Activated T-cell treated with anti-CD3 and anti-CD28 coated beads, Interleukin-2, amount 50 U/mL, for 1 hour (primary cell): ENCODE measurements around the gene GLIPR2.
A peak's percentile ranks its signal among the peaks of the same experiment; 100 is the strongest.
"Not testable (repeated sequence)": the region's sequence is repeated elsewhere in the genome, so short reads cannot be mapped to it uniquely, and the experiment has no call there.

Experiments used
- DNase-seq: peaks from one replicate; pipeline ENCODE4 v3.0.0-alpha.2; 2020

The GLIPR2 gene

DNA sequence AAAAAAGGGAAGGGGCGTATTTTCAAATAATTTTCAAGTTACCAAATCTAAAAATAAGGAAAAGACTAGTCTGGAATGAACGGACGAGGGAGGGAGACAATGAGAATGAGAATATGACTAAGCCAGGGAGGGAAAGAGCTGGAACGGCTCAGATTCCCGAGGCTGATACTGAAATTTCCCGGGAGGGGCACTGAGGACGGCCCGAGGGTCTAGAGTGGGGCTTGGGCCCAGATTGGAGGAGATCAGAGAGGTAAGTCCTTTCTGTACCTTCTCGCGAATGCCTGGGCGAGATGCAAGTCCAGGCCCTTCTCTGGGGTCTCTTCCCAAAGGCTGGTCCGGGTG lies 29.3 kb downstream of the GLIPR2 start:
- no peak for DNase-seq

- DNase-seq, result peak; percentile 91
Observed at GRCh38 chr9:36166168-36166927, 29.8 kb downstream of the GLIPR2 start.

GRCh38 chr9:36169166-36169565 lies 32.6 kb downstream of the GLIPR2 start, which contains the start of gene CCIN:
TSS of gene CCIN (plus strand) at chr9:36169388. CDS start at chr9:36169503, 115 bp downstream.
- DNase-seq, result no peak

DNA sequence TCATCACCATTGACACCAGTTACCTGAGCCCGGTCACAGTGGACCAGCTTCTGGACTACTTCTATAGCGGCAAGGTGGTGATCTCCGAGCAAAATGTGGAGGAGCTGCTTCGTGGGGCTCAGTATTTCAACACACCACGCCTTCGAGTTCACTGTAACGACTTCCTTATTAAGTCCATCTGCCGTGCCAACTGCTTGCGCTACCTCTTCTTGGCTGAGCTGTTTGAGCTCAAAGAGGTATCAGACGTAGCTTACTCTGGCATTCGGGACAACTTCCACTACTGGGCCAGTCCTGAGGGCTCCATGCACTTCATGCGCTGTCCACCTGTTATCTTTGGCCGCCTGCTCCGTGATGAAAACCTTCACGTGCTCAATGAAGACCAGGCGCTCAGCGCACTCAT lies 33.2 kb downstream of the GLIPR2 start:
- DNase-seq, result no peak

DNA sequence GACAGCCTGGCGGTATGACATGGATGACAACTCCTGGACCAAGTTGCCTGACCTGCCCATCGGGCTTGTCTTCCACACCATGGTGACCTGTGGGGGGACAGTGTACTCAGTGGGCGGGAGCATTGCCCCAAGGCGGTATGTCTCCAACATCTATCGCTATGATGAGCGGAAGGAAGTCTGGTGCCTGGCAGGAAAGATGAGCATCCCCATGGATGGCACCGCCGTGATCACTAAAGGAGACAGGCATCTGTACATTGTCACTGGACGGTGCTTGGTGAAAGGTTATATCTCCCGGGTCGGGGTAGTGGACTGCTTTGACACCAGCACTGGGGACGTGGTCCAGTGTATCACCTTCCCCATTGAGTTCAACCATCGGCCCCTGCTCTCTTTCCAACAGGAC lies 34.0 kb downstream of the GLIPR2 start:
- no peak for DNase-seq

DNA sequence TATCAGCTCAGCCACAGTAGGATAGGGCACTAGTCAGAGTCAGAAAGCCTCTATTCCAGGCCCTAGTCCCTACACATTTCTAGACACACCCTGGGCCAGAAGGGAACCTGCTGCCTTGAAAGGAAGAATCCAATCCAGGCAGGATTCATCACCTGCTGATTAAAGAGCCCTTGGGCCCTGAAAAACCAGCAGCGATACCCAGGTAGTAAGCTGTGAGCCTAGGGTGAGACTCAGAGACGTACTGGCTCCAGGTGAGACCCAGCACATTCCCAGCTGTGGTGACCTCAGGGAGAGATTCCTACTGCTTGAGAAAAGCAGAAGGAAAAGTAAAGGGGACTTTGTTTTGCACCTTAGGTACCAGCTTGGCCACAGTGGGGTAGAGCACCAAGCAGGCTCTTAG lies 37.3 kb downstream of the GLIPR2 start:
- DNase-seq, result no peak

- DNase-seq, result no peak
Observed at GRCh38 chr9:36174271-36174670, 37.7 kb downstream of the GLIPR2 start.

GRCh38 chr9:36174731-36175130 lies 38.2 kb downstream of the GLIPR2 start:
- no peak for DNase-seq

GRCh38 chr9:36175209-36175608 lies 38.7 kb downstream of the GLIPR2 start:
- DNase-seq, result not testable (repeated sequence)

DNA sequence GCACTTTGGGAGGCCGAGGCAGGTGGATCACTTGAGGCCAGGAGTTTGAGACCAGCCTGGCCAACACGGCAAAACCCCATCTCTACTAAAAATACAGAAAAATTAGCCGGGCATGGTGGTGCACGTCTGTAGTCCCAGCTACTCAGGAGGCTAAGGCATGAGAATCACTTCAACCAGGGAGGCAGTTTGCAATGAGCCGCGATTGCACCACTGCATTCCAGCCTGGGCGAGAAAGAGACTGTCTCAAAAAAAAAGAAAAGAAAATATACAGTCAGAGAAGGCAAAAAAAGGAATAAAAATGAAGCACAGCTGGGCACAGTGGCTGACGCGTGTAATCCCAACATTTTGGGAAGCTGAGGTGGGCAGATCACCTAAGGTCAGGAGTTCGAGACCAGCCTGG lies 40.0 kb downstream of the GLIPR2 start:
- DNase-seq, result not testable (repeated sequence)

DNA sequence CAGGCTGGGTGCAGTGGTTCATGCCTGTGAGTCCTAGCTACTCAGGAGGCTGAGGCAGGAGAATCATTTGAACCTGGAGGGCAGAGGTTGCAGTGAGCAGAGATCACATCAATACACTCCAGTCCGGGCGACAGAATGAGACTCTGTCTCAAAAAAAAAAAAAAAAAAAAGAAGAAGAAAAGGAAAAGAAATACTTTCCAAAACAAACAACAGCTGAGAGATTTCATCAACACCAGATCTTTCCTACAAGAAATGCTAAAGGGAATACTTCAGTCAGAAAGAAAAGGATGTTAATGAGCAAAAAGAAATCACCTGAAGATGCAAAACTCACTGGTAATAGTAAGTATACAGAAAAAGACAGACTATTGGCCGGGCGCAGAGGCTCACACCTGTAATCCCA lies 41.0 kb downstream of the GLIPR2 start:
- DNase-seq, result no peak

GRCh38 chr9:36180243-36180642 lies 43.7 kb downstream of the GLIPR2 start:
- DNase-seq, result not testable (repeated sequence)

DNA sequence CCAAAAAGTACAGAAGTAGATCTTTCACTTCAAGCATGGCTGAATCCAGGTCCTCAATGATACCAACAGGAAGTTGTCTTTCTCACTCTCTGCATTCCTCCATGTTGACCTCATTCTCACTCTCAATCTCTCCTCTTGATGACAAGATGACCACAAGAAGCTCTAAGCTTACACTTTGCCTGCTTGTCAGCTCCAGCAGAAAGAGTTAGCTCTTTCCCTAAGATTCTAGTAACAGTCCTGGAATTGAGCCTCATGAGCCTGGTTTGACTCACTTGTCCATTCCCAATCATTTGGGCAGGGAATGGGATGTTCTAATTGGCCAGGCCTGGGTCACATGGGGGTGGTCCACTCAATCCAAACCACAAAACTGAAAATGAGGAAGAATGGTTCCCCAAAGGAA lies 50.9 kb downstream of the GLIPR2 start:
- no peak for DNase-seq

- DNase-seq, result no peak
Observed at GRCh38 chr9:36188212-36188611, 51.7 kb downstream of the GLIPR2 start.

GRCh38 chr9:36189976-36190375 lies 53.4 kb downstream of the GLIPR2 start:
- DNase-seq, result no peak

DNA sequence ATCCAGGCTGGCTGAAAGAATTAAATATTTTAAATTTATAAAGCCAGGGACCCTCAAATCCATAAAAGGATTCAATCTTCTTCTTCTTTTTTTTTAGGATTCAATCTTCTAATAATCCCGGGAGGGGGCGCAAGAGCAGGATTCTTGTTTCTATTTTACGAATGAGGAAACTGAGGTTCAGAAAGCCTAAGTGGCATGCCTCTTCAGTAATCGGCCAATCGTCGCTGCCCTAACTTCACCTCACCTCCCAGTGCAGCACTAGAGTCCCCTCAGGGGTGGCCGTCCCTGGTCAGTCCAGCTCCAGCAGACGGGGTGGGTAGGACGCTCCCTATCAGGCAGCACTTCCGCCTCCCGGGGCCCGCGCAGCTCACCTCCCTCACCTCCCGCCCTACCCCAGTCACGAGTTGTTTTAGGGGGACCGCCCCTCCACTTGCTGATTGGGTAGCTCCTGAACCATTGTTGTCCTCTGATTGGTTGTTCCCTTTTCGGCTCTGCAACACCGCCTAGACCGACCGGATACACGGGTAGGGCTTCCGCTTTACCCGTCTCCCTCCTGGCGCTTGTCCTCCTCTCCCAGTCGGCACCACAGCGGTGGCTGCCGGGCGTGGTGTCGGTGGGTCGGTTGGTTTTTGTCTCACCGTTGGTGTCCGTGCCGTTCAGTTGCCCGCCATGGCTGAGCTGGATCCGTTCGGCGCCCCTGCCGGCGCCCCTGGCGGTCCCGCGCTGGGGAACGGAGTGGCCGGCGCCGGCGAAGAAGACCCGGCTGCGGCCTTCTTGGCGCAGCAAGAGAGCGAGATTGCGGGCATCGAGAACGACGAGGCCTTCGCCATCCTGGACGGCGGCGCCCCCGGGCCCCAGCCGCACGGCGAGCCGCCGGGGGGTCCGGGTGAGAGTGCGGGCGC lies 54.1 kb downstream of the GLIPR2 start, which contains the start of gene CLTA:
Gene CLTA, plus strand, starts transcription at position 534 of the 902 bp plus-strand sequence. Its CDS starts 136 bp downstream, at position 670.
- DNase-seq, result peak; percentile 88

- DNase-seq, result no peak
Observed at GRCh38 chr9:36191290-36191645, 54.7 kb downstream of the GLIPR2 start.

GRCh38 chr9:36191686-36192085 lies 55.2 kb downstream of the GLIPR2 start:
- DNase-seq, result no peak

DNA sequence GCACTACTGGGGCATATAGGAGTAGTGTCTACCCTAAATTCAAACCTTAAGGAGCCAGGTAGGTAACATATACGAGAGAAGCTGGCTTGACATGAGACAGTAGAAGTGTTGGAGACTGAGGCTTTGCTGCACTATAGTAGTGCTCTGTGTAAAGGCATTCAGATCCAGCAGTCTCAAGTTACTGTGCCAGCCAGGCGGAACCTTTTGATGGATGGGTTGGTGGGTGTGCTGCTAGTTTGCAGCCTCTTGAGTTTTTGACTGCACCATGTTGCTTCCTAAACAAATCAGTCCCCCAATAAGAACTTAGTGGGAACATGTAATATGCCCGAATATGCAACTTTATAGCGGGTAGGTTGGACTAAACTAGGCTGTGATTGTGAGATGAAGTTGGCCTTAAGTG lies 55.7 kb downstream of the GLIPR2 start:
- DNase-seq, result no peak

GRCh38 chr9:36193023-36193422 lies 56.5 kb downstream of the GLIPR2 start:
- no peak for DNase-seq

DNA sequence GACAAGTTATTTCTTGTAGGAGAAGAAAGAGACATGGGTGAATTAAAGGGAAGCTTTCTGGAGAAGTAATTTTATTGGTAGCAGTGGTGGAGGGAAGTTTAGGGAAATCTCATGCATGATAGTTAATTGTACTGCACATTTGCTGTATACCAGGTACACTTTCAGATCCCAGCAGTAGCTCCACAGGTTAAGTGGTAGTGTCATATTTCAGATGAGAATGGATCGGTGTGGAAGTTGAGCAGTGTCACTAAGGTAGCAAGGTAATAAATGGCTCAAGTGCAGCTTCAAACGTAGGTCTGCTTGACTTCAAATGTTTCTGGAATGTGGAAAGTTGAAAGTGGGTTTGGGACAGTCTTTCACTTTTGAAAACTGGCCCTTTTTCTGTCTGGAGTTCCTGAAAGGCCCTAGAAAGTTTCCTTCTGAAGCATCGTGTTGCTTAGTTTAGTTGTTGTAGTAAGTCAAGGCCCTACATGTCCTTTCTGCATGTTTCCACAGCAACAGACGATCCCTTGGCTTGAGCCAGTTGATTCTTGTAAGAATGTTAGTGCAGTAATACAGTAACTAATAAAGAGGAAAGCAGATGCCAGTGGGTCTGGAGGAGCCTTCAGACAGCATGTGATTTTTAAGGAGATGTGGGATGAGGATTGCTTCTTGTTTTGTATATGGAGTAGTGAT lies 57.9 kb downstream of the GLIPR2 start:
- DNase-seq, result no peak

- no peak for DNase-seq
Observed at GRCh38 chr9:36204906-36205547, 68.5 kb downstream of the GLIPR2 start.

DNA sequence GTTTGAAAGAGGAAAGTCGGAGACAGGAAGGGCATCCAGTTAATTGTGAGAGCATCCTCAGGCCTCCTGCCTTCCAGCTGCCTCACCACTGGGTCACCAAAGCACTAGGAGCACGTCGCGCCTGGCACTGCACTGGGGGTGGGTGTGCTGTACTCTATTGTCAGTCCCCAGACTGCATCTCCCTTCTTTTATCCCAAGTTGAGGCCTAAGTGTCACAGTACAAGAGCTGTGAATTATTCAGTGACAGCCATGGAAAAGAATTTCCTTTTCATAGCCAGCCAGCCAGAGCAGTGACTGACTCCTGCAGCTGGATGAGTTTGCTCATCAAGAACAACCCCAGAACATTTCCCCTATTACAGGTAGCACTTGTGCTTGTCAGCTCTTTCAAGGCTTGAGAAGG lies 70.5 kb downstream of the GLIPR2 start:
- no peak for DNase-seq
